ENCODE results near the gene GINM1.

GRCh38 chr6:149586149-149586548, 20.0 kb downstream of the GINM1 start:
- TF ChIP-seq EZH2 (IDR thresholded peaks at IDR 0.05; ENCODE audit: low read depth): no peak
- TF ChIP-seq CTCF (conservative IDR thresholded peaks at IDR 0.05): no peak

Measured in PC-9 (cell line).